GM12872 (cell line): Measurements from ENCODE around the gene COL11A2.

Experiments used
- CTCF ChIP-seq: IDR thresholded peaks from 3 replicates; pipeline ENCODE4 v1.5.1; 2011; ENCODE audit warnings: low read depth, mild to moderate bottlenecking, low read length, moderate library complexity; ENCODE audit not compliant: insufficient read depth

Gene COL11A2

GRCh38 chr6:33167374-33168283 lies 24.6 kb downstream of the COL11A2 start:
- TF ChIP-seq CTCF = no peak

- TF ChIP-seq CTCF = no peak
Measured at GRCh38 chr6:33166811-33167210, 25.5 kb downstream of the COL11A2 start.

- no peak for TF ChIP-seq CTCF
Measured at GRCh38 chr6:33166363-33166762, 25.9 kb downstream of the COL11A2 start.

- TF ChIP-seq CTCF = no peak
Measured at GRCh38 chr6:33165581-33166258, 26.5 kb downstream of the COL11A2 start.

GRCh38 chr6:33164665-33165373 lies 27.4 kb downstream of the COL11A2 start:
- TF ChIP-seq CTCF = no peak

- no peak for TF ChIP-seq CTCF
Measured at GRCh38 chr6:33164176-33164575, 28.1 kb downstream of the COL11A2 start.

GRCh38 chr6:33163540-33163939 lies 28.7 kb downstream of the COL11A2 start:
- no peak for TF ChIP-seq CTCF
